8988T (cell line): ENCODE results near the gene UST.
"Not testable (repeated sequence)": the region's sequence is repeated elsewhere in the genome, so short reads cannot be mapped to it uniquely, and the experiment has no call there.

ENCODE experiments used
- DNase-seq: peaks from one replicate; pipeline ENCODE4 v3.0.0; 2011

UST gene

DNA sequence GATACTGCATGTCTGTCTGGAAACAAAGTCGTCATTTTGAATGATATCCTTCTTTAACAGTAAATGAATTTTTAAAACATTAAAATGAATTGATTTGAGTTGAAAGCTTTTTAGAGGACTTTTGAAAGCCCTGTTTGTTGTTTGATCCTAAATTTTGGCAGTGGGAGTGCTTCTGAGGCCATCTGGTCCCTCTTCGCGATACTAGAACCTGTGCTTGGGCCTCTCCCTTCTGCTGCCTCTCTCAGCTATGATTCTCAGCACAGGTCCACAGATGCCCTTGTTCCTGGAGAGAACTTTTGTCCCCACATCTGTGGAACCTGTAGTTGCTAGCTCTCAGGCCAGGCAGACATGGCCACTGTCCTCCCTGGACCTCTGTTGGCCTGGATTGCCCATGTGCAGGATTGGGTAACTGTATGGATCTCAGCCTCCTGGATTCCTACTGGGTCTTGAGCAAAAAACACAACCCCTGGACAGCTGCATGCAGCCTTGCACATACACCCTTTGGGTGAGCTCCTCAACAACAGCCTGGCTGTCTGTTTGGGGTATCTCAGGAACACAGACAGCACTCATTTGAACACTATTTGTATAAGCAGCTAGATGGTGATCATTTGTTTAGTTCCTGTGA, 21.9 kb downstream of the UST start:
- DNase-seq: no peak

DNA sequence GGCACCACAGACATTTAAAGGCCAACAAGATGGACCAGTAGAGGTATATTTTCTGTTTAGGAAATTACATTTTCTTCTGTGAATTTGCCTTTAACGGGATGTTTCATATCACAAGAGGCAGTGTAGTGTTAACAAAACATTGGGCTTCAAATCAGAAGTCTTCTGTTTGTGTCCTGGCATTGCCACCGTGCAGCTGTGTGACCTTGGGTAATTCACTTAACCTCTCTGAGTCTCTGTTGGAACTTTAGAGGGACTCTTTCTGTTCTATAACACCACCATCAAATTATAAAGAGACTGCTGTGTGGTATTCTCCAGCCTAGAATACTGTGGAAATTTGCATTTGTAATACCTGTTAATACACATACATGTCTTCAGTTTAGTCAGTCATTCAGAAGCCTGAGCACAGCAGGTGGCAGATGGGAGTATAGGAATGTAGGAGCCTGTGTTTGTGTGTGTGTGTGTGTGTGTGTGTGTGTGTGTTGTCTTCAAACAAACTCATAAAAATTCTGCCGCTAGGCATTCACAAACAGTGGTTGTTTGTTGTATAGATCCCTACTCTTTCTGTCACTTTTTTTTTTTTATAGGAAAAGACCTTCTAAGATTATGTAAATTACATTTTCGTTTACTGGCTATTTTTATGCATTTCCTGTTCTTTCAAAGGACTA, 22.6 kb downstream of the UST start:
- DNase-seq: no peak

DNA sequence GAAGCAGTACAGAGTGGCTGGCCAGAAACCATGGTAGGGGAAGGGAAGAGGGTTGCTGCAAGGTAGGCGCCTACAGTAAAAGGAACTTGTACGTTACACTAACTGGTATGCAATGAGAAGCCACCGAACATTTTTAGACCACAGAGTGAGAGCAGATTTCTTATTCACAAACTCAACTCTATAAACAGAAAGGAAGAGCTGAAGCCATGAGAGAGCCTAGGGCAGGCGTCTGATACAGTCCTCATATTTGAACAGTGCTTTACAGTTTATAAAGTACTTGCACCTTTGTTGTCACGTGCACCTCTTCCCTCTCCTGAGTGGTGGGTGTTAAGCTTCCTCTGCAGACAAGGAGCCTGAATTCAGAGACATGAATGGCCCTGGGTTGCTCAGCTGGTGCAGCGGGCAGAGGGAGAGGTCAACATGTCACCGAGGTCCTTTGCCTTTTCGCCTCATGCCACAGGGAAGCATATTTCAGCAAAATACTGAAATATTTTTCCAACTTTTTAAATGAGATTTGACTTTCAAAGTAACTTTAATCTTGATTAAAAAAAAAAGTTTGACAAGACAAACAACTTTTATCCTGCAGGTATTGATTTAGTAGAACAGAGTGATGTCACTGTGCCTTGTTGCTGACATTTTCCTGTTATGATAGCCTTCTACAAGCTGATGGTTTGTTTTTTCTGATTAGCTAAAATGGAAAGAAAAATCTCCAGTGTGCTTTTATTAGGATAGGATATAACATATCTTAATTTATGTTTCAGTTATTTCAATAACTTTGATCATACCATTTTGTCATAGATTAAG, 23.8 kb downstream of the UST start:
- no peak for DNase-seq

- DNase-seq: no peak
Measured at GRCh38 chr6:148771212-148771601, 24.4 kb downstream of the UST start.

GRCh38 chr6:148771896-148772554, 25.2 kb downstream of the UST start:
- no peak for DNase-seq

- DNase-seq: no peak
Measured at GRCh38 chr6:148775161-148775560, 28.3 kb downstream of the UST start.

- DNase-seq: no peak
Measured at GRCh38 chr6:148776321-148777308, 29.8 kb downstream of the UST start.

- DNase-seq: no peak
Measured at GRCh38 chr6:148779142-148779562, 32.3 kb downstream of the UST start.

GRCh38 chr6:148780423-148780822, 33.6 kb downstream of the UST start:
- not testable (repeated sequence) for DNase-seq

DNA sequence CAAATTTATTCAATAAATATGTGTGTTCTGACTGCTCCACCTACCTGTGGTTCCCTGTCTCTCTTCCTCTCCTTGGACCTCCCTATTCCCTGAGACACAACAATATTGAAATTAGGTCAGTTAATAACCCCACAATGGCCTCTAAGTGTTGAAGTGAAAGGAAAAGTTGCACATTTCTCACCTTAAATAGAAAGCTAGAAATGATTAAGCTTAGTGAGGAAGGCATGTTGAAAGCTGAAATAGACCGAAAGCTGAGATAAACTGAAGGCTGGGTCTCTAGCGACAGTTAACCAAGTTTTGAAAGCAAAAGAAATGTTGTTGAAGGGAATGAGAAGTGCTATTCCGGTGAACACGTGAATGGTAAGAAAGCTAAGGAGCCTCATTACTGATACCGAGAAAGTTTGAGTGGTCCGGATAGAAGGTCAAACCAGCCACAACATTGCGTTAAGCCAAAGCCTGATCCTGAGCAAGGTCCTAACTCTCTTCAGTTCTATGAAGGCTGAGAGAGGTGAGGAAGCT, 34.1 kb downstream of the UST start:
- DNase-seq: no peak

DNA sequence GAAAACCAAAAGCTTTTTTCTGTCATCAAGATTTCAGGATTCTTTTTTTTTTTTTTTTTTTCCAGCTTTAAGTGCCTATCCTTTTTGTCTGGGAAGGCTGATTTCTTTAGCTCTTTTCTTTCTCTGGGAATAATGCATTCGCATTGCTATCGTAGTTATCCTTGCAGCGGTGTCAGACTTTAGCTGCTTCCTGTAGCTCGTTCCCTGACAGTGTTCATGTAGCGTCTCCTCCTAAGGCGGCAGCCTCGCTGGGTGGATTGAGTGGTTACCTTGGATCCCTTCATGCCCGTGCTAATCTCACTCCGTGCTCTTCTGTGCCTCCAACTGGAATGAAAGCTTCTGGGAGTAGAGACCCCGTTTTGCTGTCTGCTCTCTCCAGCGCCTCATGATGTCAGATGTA, 43.1 kb downstream of the UST start:
- DNase-seq: no peak

GRCh38 chr6:148790404-148790803, 43.6 kb downstream of the UST start:
- no peak for DNase-seq

GRCh38 chr6:148790817-148791216, 44.0 kb downstream of the UST start:
- no peak for DNase-seq

GRCh38 chr6:148791372-148791771, 44.5 kb downstream of the UST start:
- no peak for DNase-seq

DNA sequence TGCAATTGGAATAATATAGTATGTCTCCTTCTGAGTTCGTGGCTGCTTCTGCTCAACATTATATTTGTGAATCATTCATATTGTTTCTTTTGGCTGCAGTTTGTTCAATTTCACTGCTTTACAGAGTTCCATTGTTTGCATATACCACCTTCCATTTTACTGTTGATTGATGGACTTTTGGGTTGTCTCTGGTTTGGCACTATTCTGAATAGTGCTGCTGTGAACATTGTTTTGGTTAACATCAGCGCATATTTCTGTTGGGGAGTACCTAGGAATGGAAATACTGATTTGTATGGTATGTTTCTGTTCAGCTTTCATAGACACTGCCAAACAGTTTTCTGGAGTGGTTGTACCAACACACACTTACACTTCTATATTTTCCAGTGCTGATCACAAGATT, 46.9 kb downstream of the UST start:
- DNase-seq: no peak

GRCh38 chr6:148794797-148795196, 48.0 kb downstream of the UST start:
- DNase-seq: no peak

DNA sequence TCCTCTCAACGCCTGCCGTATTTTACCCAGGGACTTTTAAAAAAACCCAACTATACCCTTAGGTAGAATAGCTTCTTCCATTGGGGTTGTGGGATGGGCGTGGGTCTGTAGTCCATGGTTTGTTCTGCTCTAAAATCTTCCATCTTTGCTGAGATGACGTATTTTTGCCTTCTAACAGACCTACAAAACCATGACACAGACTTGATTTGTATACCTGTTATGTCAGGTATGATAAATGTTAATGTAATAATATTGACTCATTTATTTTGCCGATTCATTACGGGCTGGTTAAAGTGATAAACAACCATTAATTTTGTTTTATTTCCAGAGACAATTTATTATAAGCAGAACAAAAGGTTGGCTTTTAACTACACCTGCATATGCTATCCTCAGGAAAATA, 48.7 kb downstream of the UST start:
- DNase-seq: no peak

DNA sequence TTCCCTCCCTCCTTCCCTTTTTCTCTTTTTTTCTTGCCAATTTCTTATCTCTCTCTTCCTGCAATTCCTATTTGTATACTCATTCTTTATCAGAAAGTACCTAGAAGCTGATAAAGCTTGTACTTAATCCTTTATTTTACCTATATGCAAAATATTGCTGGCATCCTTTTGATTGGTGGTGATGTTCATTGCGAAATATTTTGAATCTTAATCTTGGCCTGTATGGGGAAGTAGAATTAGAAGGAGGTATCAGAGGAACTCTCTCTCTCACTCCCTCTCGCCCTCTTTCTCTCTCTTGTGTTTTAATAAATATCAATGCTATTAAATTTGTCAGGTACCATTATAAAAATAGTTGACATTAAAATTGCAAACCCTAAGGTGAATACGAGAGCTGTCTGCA, 52.8 kb downstream of the UST start:
- DNase-seq: no peak

DNA sequence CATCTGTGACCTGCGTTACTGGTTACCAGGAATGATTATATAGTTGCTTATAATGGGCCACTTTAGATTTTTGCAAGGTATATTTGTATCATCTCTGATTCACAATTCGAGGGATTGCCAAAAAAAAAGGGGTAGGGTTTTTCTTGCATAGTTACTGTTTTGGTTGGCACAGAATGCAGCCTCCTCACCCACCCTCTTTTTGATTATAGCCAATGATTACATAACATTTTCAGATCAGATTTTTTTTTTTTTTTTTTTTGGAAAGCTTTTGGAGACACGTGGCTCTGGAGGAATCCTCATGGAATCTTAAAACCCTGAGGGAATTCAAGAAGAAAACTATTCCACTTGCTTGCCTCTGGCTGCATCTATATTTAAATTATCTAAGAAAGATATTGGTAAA, 53.7 kb downstream of the UST start:
- no peak for DNase-seq

GRCh38 chr6:148803979-148804378, 57.1 kb downstream of the UST start:
- no peak for DNase-seq

- DNase-seq: no peak
Measured at GRCh38 chr6:148805777-148806176, 58.9 kb downstream of the UST start.

DNA sequence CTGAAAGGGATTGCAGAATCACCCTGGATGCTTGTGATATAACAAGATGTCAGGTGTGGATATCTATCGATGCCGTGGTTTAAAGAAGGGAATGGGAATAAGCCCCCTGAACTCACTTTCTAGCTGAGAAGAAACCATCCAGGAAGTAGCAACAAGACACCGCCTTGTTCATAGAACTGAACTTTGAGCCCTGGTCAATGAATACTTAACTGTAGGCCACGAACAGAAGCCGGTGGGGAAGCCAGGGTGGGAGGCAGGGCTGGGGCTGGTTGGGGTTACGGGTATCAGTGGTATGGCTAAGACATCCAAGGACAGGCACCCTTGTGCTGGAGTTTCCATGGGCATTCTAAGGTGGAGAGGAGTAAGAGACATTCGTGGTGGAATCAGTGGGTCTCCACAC, 61.0 kb downstream of the UST start:
- DNase-seq: no peak
